Peyer's patch (tissue), 4 donors: ENCODE measurements around the gene CALU. TPM values are rescaled to one million over a fixed set of nuclear protein-coding genes. Genes with fewer than 3 reads are reported as not detected.

ENCODE experiments used
- DNase-seq, 3 donors: peaks; one replicate each; pipeline ENCODE4 v3.0.0-alpha.2; 2017 to 2019
- H3K27ac ChIP-seq, 4 donors: fragments of 200-600 bp; sonication (generic); one replicate each; pipeline ENCODE4 v1.5.1; 2016 to 2019
- H3K27me3 ChIP-seq, 2 donors: fragments of 200-600 bp; sonication (generic); one replicate each; pipeline ENCODE4 v1.5.1; 2019
- H3K36me3 ChIP-seq, 3 donors: fragments of 200-600 bp; sonication (generic); one replicate each; pipeline ENCODE4 v1.5.1; 2016 to 2019
- H3K4me1 ChIP-seq, 4 donors: fragments of 200-600 bp; sonication (generic); one replicate each; pipeline ENCODE4 v1.5.1; 2016 to 2019
- H3K4me3 ChIP-seq, 4 donors: fragments of 200-600 bp; sonication (generic); 1 replicate in 3 of 4; 2 replicates in 1 of 4; pipeline ENCODE4 v1.5.1; 2016 to 2019; ENCODE audit warnings: mild to moderate bottlenecking in 1 of 4
- H3K9me3 ChIP-seq, 4 donors: fragments of 200-600 bp; sonication (generic); one replicate each; pipeline ENCODE4 v1.5.1; 2016 to 2019; ENCODE audit warnings: mild to moderate bottlenecking in 1 of 4
- CTCF ChIP-seq, 6 experiments: fragments of 450-650 bp in 4 of 6; fragments of 200-600 bp in 2 of 6; sonication (generic) in 1 of 6; IDR thresholded peaks; one replicate each; pipeline ENCODE4 v1.5.1; 2017 to 2019; ENCODE audit warnings: antibody characterized with exemption in 6 of 6, mild to moderate bottlenecking in 3 of 6, moderate library complexity in 1 of 6
- POLR2A ChIP-seq, 2 donors: fragments of 450-650 bp; IDR thresholded peaks; one replicate each; pipeline ENCODE4 v1.5.1; 2017; ENCODE audit warnings: antibody characterized with exemption in 2 of 2, mild to moderate bottlenecking in 2 of 2, moderate library complexity in 2 of 2
- total RNA-seq, 4 donors: library from RNA; depleted of rRNA; stranded (reverse); fragments of >200 nt; gene quantifications; one replicate each; pipeline ENCODE4 v1.1.0, GENCODE V29; 2016

CALU gene
- total RNA-seq, 4 donors from 2014 or later = 21.6 to 42.1 (median 27.6) TPM

- no peak overlapping the region for H3K4me3 ChIP-seq
- no peak overlapping the region for H3K27ac ChIP-seq
- H3K36me3 ChIP-seq = peaks cover 0 to 5% (median 0%) of the 10 kb centered on the region in 3 donors
- no peaks in the 10 kb centered on the region for H3K4me1 ChIP-seq
- no peaks in the 10 kb centered on the region for H3K9me3 ChIP-seq
- no peak for TF ChIP-seq POLR2A (IDR thresholded peaks at IDR 0.05)
- no peak for TF ChIP-seq CTCF (IDR thresholded peaks at IDR 0.05)
- H3K27me3 ChIP-seq = no peaks in the 10 kb centered on the region
- peak in 1 of 3 donors; percentile 71 for DNase-seq
Measured at GRCh38 chr7:128801003-128801402, 61.8 kb downstream of the CALU start.

GRCh38 chr7:128801667-128802418, 62.7 kb downstream of the CALU start:
- Histone ChIP-seq H3K9me3 (no peaks in the 10 kb centered on the region), H3K36me3 (peaks cover 0 to 5% (median 0%) of the 10 kb centered on the region in 3 donors), H3K4me3 (no peak overlapping the region), H3K27ac (no peak overlapping the region), H3K27me3 (no peaks in the 10 kb centered on the region), H3K4me1 (no peaks in the 10 kb centered on the region)
- DNase-seq = no peak
- TF ChIP-seq POLR2A (IDR thresholded peaks at IDR 0.05) (no peak), CTCF (IDR thresholded peaks at IDR 0.05) (no peak)

GRCh38 chr7:128804484-128804883, 65.3 kb downstream of the CALU start:
- Histone ChIP-seq H3K4me1 (no peaks in the 10 kb centered on the region), H3K9me3 (no peaks in the 10 kb centered on the region), H3K27ac (no peak overlapping the region), H3K4me3 (no peak overlapping the region), H3K27me3 (no peaks in the 10 kb centered on the region), H3K36me3 (peaks cover 0 to 5% (median 0%) of the 10 kb centered on the region in 3 donors)
- TF ChIP-seq CTCF (IDR thresholded peaks at IDR 0.05) = no peak
- TF ChIP-seq POLR2A (IDR thresholded peaks at IDR 0.05) = no peak
- no peak for DNase-seq

GRCh38 chr7:128805225-128805624, 66.1 kb downstream of the CALU start:
- Histone ChIP-seq H3K27me3 (no peaks in the 10 kb centered on the region), H3K4me3 (no peak overlapping the region), H3K4me1 (no peaks in the 10 kb centered on the region), H3K9me3 (no peaks in the 10 kb centered on the region), H3K27ac (no peak overlapping the region), H3K36me3 (peaks cover 0 to 5% (median 0%) of the 10 kb centered on the region in 3 donors)
- DNase-seq = no peak
- TF ChIP-seq CTCF (IDR thresholded peaks at IDR 0.05) (no peak), POLR2A (IDR thresholded peaks at IDR 0.05) (no peak)

GRCh38 chr7:128807191-128807590, 68.0 kb downstream of the CALU start:
- H3K27ac ChIP-seq = no peak overlapping the region
- H3K4me3 ChIP-seq = no peak overlapping the region
- no peaks in the 10 kb centered on the region for H3K27me3 ChIP-seq
- H3K4me1 ChIP-seq = no peaks in the 10 kb centered on the region
- TF ChIP-seq POLR2A (IDR thresholded peaks at IDR 0.05) (no peak), CTCF (IDR thresholded peaks at IDR 0.05) (no peak)
- DNase-seq = no peak
- H3K9me3 ChIP-seq = no peaks in the 10 kb centered on the region
- peaks cover 0 to 5% (median 0%) of the 10 kb centered on the region in 3 donors for H3K36me3 ChIP-seq
